Brain microvascular endothelial cell (primary cell): ENCODE results near the gene ATP8A2.

Source experiments
- DNase-seq: peaks from one replicate; pipeline ENCODE4 v3.0.0-alpha.2; 2020
- H3K27ac ChIP-seq: fragments of 250-450 bp; sonication (Bioruptor Pico); 2 replicates; pipeline ENCODE4 v1.5.1; 2020; ENCODE audit warnings: mild to moderate bottlenecking, moderate library complexity
- H3K27me3 ChIP-seq: fragments of 250-450 bp; sonication (Bioruptor Pico); replicated peaks from 2 replicates; pipeline ENCODE4 v1.5.1; 2020; ENCODE audit warnings: mild to moderate bottlenecking
- H3K36me3 ChIP-seq: fragments of 250-450 bp; sonication (Bioruptor Pico); replicated peaks from 2 replicates; pipeline ENCODE4 v1.5.1; 2020; ENCODE audit warnings: mild to moderate bottlenecking
- H3K4me3 ChIP-seq: 2 replicates; pipeline ENCODE4 v1.5.1; 2011; ENCODE audit warnings: low read depth, mild to moderate bottlenecking, control low read depth, low read length, moderate library complexity
- CTCF ChIP-seq: IDR thresholded peaks from 2 replicates; pipeline ENCODE4 v1.5.1; 2011; ENCODE audit warnings: low read depth, mild to moderate bottlenecking, moderate library complexity, low read length, control low read depth, inconsistent platforms; ENCODE audit errors: missing control alignments
- in situ Hi-C: cut with HindIII; loops from 2 replicates; pipeline ENCODE4 v1.10.0; 2017; ENCODE audit warnings: low sequenced_read_pairs, low pct_ligation_motif_present

The ATP8A2 gene

GRCh38 chr13:25971459-25972145, 599.8 kb downstream of the ATP8A2 start:
- TF ChIP-seq CTCF, result no peak
- no peak overlapping the region for H3K27ac ChIP-seq
- no peaks in the 10 kb centered on the region for H3K27me3 ChIP-seq
- H3K4me3 ChIP-seq, result no peak overlapping the region
- no peak for DNase-seq
- no peaks in the 10 kb centered on the region for H3K36me3 ChIP-seq
- in situ Hi-C loops, result no loop called here

GRCh38 chr13:25973085-25973484, 601.3 kb downstream of the ATP8A2 start:
- H3K27ac ChIP-seq, result no peak overlapping the region
- H3K27me3 ChIP-seq, result no peaks in the 10 kb centered on the region
- H3K4me3 ChIP-seq, result no peak overlapping the region
- TF ChIP-seq CTCF, result no peak
- no peaks in the 10 kb centered on the region for H3K36me3 ChIP-seq
- no peak for DNase-seq
- in situ Hi-C loops, result no loop called here

- in situ Hi-C loops, result no loop called here
- no peaks in the 10 kb centered on the region for H3K36me3 ChIP-seq
- DNase-seq, result no peak
- no peak overlapping the region for H3K4me3 ChIP-seq
- no peak for TF ChIP-seq CTCF
- H3K27me3 ChIP-seq, result no peaks in the 10 kb centered on the region
- H3K27ac ChIP-seq, result no peak overlapping the region
Observed at GRCh38 chr13:25973576-25973975, 601.8 kb downstream of the ATP8A2 start.

- no peak for TF ChIP-seq CTCF
- in situ Hi-C loops, result no loop called here
- no peaks in the 10 kb centered on the region for H3K36me3 ChIP-seq
- DNase-seq, result no peak
- H3K27ac ChIP-seq, result no peak overlapping the region
- H3K4me3 ChIP-seq, result no peak overlapping the region
- no peaks in the 10 kb centered on the region for H3K27me3 ChIP-seq
Observed at GRCh38 chr13:25977216-25977615, 605.4 kb downstream of the ATP8A2 start.

GRCh38 chr13:25977671-25978070, 605.9 kb downstream of the ATP8A2 start:
- H3K36me3 ChIP-seq, result no peaks in the 10 kb centered on the region
- H3K4me3 ChIP-seq, result no peak overlapping the region
- no peaks in the 10 kb centered on the region for H3K27me3 ChIP-seq
- TF ChIP-seq CTCF, result no peak
- in situ Hi-C loops, result no loop called here
- DNase-seq, result no peak
- H3K27ac ChIP-seq, result no peak overlapping the region

GRCh38 chr13:25978961-25979360, 607.2 kb downstream of the ATP8A2 start:
- in situ Hi-C loops, result no loop called here
- no peak overlapping the region for H3K27ac ChIP-seq
- no peak for DNase-seq
- H3K36me3 ChIP-seq, result no peaks in the 10 kb centered on the region
- TF ChIP-seq CTCF, result no peak
- H3K4me3 ChIP-seq, result no peak overlapping the region
- no peaks in the 10 kb centered on the region for H3K27me3 ChIP-seq
